AG09309 (cell line): ENCODE measurements around the gene WWC2.
A peak's percentile ranks its signal among the peaks of the same experiment; 100 is the strongest.

Experiments used
- DNase-seq: peaks from one replicate; pipeline ENCODE4 v3.0.0-alpha.2; 2010; ENCODE audit warnings: low read depth
- H3K4me3 ChIP-seq: 2 replicates; pipeline ENCODE4 v1.5.1; 2011; ENCODE audit warnings: mild to moderate bottlenecking, low read depth, low read length, moderate library complexity; ENCODE audit not compliant: control insufficient read depth
- TF ChIP-seq, protein P1 (sequence below): IDR thresholded peaks from 2 replicates; pipeline ENCODE4 v1.5.1; 2011; ENCODE audit warnings: mild to moderate bottlenecking, low read depth, low read length, inconsistent platforms; ENCODE audit not compliant: insufficient read depth, control insufficient read depth; ENCODE audit errors: missing control alignments

Gene WWC2

DNA sequence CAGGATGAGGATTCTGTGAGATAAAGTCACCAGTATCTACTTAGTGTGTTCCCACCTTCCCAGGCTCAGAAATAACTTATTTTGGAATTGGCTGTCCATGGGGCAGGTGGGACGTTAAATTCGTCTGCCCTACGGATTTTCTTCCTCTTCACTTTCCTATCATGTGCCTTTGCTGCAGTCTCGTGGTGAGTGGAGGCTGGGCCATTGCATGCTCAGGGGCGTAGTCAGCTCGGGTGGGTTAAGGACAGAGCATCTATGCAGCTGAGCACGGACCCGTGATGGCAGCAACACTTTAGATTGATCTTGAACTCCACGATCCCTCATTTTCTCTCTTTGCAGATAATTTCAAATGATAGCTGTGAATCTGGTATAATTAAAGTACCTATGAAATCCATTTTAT lies 169.5 kb downstream of the WWC2 start:
- no peak for DNase-seq
- TF ChIP-seq, protein P1, sequence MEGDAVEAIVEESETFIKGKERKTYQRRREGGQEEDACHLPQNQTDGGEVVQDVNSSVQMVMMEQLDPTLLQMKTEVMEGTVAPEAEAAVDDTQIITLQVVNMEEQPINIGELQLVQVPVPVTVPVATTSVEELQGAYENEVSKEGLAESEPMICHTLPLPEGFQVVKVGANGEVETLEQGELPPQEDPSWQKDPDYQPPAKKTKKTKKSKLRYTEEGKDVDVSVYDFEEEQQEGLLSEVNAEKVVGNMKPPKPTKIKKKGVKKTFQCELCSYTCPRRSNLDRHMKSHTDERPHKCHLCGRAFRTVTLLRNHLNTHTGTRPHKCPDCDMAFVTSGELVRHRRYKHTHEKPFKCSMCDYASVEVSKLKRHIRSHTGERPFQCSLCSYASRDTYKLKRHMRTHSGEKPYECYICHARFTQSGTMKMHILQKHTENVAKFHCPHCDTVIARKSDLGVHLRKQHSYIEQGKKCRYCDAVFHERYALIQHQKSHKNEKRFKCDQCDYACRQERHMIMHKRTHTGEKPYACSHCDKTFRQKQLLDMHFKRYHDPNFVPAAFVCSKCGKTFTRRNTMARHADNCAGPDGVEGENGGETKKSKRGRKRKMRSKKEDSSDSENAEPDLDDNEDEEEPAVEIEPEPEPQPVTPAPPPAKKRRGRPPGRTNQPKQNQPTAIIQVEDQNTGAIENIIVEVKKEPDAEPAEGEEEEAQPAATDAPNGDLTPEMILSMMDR = no peak
- no peak overlapping the region for H3K4me3 ChIP-seq

DNA sequence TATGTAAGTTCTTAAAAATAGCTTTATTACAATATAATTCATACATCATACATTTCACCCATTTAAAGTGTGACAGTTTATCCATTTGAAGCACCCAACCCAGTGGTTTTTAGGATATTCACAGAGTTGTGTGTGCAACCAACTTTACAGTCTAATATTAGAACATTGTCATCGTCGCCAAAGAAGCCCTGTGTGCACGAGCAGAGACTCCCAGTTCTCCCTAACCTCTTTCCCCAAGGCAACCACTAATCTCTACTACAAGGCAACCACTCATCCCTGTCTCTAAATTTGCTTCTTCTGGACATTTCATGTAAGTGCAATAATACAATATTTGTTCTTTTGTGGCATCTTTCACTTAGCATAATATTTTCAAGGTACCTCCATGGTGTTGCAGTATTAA lies 173.3 kb downstream of the WWC2 start:
- no peak overlapping the region for H3K4me3 ChIP-seq
- TF ChIP-seq, protein P1 = no peak
- DNase-seq = no peak

DNA sequence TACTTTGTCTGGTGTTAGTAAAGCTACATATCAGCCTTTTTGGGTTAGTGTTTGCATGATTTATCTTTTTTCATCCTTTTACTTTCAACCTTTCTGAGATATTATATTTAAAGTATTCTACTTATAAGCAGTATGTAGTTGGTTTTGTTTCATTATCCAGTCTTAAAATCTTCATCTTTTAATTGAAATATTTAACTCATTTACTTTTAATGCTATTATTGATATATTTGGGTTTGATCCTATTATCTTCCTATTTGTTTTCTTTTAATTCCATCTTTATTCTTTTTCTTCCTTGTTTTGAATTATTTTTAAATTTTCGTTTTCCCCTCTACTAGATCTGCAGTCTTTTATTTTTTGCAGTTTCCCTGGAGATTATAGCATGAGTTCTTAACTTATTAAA lies 177.0 kb downstream of the WWC2 start:
- TF ChIP-seq, protein P1 = no peak
- no peak for DNase-seq
- H3K4me3 ChIP-seq = no peak overlapping the region

DNA sequence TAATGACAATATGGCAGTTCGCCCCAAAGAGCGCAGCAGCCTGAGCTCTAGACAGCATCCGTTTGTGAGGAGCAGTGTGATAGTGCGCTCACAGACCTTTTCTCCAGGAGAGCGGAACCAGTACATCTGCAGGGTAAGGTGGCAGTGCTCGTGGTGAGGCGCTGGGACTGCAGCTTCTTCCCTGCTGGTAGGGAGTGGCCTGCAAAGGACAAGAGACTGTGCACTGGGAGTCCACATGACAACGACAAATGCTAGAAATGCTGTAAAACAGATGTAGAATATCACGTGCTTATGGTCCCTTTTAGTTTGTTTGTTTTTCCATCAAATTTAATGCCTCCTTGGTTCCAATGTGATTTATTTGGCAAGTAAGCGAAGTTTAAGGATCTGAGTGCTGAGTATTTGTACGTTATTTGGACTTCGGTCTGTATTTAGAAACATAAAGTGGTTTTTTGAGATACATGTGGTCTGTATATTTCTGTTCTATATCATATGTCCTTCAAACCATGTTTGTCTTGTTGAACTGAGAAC lies 185.3 kb downstream of the WWC2 start:
- TF ChIP-seq, protein P1 = no peak
- DNase-seq = no peak
- no peak overlapping the region for H3K4me3 ChIP-seq

DNA sequence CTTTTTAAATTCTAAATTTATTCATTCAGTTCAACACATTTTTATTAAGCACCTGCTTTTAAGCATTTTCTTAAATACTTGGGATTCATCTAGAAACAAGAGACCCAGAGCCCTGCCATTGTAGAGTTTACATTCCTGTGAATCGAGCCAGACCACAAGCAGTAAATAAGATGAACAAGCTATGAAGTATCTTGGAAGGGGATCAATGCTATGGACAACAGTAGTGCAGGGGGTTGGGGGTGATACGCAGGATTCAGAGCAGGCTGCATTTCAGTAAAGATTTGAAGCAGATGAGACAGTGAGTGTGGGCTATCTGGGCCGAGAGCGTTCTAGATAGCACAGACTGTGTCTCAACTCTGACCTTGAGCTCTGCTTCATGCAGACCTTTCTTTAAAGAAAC lies 185.9 kb downstream of the WWC2 start:
- peak; percentile 40 for DNase-seq
- H3K4me3 ChIP-seq = no peak overlapping the region
- TF ChIP-seq, protein P1 = no peak

DNA sequence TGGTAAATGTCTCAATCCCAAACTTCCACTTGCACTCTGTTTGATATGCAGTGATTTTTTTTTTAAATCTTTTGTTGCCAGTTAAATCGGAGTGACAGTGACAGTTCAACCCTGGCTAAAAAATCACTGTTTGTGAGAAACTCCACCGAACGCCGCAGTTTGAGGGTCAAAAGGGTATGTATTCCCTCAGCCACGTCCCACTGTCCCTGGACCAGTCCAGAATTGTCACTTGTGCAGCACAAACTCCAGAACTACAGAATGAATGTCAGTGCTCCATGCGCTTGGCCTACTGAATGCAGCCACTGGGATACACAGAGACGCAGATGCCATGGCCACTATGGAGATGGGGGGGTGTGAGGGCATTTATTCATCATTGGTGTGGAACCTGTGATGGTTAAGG lies 186.8 kb downstream of the WWC2 start:
- no peak overlapping the region for H3K4me3 ChIP-seq
- TF ChIP-seq, protein P1 = no peak

More for the DNA sequence above, 186.8 kb downstream of the WWC2 start:
- DNase-seq = no peak
